ENCODE results near the gene CYGB.

Gene CYGB

DNA sequence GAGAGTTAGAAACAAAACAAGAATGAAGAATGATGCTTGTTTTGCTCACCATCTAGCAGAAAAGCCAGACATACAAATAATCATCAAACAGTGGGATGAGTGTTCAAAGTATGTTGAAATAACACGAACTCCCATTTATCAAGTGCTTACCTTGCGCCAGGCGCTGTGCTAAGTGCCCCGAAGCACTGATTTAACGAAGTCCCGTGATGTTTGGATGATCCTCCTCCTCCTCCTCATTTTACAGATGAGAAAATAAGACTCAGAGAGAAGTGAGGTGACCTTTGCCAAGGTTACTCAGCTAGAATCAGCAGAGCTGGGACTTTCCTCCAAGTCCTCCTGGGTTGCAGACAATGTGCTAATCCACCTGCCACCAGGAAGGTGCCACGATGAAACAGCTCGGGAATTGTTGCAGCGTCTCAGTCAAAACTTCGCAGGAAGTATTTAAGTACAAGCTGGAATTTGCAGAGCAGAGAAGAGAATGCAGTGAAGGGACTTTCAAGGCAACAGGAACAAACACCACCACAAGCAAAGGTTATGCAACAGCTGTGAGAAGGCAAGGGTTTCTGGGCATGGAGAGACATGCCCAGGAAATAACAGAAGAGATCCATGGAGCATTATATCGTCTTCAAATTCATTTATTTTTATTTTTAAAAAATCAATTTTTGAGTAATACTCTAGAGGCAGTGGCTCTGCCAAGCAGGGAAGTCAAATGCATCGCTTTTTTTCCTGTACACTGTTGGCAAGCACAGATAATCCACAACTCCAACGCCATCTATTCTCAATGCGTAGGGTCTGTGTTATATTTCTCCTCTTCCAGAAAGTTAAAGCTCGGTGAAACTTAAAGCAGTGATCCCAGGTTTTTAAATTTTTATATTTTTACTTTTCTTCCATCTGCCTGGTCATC lies 13.5 kb upstream of the CYGB start:
- no peak for DNase-seq

DNA sequence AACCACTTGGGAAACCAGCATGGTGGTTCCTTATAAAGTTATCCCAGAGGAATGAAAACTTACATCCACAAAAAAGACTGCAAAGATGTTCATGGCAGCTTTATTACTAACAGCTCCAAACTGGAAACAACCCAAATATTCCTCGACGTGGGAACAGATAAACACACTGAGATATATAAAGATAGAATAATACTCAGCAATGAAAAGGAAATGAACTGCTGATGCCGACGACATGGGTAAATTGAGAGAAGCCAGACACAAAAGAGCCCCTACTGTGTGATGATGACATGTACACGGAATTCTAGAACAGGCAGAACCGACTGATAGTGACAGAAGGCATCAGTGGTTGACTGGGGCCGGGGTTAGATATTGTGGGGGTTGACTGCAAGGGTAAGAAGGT lies 12.0 kb upstream of the CYGB start:
- no peak for DNase-seq

DNA sequence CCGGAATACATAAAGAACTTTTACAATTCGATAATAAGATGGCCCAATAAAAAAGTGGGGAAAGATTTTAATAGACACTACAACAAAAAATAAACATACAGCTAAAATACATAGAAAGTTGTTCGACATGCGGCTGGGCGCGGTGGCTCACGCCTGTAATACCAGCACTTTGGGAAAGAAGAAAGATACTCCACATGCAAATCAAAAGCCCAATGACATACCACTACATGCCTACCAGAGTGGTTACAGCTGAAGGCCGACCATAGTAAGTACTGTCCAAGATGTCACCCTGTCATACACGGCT lies 11.7 kb upstream of the CYGB start:
- no peak for DNase-seq

DNA sequence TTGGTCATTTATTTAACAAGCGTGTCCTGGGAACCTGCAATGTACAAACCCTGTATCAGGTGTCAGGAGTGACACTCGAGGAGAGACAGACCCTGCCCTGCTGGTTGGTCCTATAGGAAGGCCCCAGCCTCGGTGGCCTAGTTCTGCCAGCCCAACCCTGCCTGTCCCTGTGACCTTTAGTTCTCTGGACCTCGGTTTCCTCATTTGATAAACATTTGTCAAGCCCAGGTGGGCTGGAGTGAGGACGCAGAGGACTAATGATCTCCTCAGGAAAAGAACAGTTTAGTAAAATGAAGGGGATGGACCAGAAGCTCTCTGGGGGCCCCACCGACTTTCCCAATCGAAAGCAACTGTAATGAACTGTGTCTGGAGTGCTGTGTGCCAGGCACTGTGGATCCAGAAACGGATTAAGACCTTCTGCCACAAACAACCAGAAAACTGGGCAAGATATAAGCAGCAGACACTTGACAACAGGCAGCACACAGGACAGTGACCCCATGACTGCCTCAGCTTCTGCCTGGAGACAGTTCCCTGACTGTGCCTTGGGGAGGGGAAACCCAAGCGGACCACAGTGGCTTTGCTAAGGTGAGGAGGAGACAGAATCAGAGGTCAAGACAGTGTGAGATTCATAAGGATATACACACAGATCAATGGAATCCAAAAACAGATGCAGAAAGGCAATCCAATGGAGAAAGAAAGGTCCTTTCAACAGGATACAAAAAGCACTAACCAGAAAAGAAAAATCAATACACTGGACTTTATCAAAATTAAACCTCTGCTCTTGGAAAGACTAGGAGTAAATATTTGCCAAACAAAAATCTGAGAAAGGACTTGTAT lies 11.1 kb upstream of the CYGB start:
- no peak for DNase-seq

DNA sequence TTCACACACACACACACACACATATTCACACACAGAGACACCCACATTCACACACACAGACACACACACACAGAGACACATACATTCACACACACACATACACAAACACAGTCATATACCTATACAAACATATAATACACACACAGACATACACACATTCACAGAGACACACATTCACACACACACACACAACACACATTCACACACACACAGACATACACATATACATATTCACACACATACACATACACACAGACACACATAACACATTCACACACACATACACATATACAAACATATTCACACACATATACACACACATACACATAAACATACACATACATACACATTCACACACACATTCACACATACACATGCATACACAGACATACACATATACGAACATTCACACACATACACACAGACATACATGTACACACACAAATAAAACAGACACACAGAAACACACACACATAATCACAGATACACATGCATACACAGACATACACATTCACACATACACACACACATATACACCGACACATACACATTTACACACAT lies 10.2 kb upstream of the CYGB start:
- DNase-seq = no peak

DNA sequence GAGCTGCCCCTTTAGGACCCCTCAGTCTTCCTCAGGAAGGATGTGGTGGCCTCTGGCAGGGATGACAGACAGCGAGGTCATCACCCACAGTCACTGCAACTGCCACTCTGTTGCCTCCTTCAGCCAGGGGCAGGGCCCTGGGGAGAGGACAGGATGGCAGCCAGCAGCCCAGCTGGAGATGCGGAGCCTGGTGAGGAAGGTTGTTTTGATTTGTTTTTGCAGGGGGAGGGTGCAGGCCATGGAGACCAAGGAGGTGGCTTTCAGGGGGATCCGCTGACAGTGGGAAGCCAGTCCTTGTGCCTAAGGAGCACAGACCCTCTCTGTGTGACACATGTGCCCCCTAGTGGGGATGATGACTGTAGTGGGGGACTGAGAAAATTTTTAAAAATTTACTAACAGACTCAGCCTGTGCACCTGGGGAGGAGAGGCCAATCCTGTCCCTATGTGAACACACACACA lies 9.7 kb upstream of the CYGB start:
- peak; percentile 83 for DNase-seq

DNA sequence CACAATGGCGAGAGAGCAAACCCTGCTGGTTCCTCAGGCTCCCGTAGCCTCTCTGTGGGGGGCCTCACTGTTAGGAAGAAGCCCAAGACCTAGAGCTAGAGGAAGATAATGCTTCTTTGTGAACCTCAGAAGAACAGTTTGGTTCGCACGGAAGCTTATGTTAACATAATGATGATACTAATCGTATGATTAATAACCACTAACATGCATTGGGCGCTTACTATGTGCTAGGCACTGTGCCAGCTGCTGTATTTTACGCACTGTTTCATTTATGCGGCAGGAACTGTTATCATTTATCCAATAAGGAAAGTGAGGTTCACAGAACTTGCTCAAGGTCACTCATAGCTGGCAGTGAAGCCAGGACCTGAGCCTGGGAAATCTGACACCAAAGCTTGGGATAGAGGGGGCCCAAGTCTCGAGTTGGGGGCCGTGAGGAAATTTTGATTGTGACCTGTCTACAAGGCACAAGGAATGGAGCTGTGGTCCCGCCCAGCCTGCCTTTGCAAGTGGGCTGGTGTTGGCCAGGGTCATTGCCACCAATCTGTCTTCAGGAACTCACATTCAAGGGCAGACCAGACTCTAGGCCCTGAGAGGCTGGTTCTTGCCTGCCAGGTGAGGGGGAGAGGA lies 9.2 kb upstream of the CYGB start:
- DNase-seq = peak; percentile 95

DNA sequence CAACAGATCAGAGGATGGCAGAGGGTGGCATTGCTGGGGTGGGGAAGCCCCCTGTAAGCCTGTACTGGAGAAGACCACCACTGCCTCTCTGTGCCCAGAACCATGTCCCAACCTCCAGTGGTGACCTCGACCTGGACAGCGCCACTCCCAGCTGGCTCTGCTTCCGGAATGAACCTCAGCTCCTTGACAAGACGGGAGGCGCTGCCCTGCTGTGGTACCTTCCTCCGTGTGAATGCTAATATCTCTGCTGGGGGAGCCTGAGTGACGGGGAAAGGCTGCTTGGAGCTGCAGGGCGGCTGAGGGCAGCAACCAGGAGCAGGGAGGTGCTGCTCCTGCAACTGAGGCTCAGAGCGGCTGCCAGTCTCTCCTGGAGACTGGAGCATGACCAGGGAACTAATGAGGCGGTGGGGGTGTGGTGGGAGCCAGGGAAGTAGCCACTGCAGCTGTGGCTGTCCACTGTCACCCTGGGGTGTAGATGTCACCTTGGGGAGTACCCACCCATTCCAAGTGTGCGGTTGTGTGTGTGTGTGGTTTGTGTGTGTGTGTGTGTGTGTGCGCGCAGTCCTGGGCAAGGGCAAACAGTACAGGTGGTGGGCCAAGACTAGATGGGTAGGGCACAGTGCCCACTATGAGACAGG lies 8.5 kb upstream of the CYGB start:
- DNase-seq = peak; percentile 9

DNA sequence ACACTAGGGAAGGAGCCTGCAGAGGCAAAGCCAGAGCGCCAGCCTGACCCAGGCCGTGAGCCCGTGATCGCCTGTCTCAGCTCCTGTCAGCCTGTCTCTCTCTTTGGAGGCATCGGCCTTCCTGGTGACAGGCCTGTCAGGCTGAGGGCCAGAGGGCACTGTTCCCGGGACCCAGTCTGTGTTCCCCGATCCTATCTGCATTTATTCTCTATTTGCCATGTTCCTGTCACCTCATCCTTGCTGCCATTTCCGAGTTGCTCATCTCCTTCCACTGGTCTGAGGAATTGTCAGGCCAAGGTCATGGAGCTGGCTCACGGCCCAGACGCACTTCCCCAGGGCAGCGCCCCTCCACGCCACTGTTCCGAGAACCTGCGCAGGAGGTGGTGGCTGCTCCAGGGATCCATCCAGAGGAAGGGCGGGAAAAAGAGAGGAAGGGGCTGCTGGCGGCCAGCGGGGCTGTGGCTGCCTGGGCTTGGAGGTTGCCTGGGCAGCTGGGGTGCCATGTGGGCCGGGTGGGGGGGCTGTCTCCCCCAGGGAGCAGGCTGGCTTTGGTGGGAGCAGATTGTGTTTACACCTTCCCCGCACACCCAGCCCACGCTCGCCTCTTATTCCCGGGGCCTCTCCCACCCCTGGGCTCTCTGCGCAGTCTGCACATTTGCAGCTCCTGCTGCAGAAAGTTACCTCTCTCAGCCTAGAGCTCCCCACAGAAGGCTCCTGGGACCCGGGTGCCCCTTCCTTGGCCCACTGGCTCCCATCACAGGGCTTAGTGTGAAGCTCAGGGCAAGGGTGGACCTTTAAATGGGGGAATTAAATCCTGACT lies 7.2 kb upstream of the CYGB start:
- no peak for DNase-seq

DNA sequence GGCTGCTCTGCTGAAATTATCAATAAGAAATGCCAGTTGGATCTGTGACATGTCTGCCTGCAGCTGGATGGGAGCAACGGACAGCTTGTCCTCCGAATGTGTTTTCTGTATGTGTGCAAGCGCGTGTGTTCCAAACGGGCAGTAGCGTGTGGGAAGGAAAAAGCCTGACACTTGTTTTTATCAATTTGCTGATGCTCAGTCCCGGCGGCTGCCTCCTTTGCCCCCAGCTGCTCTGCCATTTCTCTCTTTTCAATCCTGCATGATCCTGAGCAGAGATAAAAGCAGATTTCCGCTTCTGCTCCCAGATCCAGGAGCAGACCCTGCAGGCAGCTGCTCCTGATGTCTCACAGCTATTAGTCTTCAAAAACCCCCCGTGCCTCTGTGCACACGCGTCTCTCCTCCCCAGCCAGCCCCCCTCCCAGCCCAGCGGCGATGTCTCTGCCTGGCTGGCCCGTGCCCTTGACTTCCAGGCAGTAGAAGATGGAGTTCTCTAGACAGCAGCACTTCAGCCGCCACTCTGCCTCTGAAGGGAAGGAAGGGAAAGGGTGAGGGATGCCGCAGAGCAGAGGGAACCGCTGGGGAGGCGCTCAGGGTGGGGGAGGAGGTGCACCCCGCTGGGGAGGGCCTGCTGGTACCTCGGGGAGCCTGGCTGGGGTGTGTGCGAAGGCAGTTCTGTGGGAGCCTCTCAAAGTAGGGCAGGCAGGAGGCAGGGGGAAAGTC lies 6.5 kb upstream of the CYGB start:
- no peak for DNase-seq

DNA sequence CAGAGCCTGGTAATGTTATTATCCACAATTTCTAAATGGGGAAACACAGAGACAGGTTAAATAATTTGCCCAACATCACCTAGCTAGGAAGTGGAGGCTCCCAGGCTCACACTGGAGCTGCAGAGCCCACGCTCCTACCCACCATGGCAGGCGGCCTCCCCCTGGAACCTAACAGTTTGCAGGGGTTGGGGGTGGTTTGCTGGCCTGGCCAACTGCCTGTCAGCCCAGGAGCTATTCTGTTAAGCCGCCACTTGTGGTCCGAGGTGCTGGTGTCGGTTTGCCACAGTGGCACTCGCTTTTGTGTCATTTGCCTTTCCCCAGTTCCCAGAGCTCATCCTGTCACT lies 5.9 kb upstream of the CYGB start:
- DNase-seq = no peak

DNA sequence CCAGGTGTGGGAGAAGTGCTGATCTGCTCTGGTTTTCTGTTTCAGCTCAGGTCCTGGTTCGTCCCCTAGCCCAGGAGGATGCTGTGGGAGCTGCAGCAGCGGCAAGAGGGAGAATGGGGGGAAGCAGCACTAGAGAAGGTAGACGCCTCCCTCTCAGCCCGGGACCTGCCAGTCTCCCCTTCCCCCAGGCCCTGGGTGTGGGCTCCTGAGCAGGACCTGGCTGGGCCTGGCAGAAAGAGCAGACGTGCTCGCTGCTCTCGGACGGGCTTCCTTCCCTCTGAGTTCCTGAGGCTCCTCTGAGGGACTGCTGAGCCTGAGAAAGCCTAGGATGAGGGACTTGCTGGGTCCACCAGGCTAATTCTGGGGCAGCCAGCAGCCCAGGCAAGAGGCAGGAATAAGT lies 5.5 kb upstream of the CYGB start:
- no peak for DNase-seq

DNA sequence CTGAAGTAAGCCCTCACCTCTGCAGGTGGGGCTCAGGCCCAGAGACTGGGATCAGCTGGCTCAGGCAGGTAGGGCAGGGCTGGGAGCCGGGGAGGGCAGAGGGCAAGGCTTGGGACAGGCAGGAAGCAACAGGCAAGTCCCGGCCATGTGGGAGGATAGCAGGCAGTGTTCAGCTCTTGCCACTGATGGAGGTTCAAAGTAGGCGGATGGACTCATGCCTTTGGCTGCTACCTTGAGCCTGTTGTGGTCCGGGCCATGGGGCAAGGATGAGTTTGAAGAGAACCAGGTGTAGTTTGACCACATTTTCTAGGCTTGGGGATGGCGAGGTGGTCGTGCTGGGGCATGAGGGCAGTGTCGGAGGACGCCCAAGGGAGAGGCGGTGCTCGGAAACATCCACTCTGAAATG lies 5.1 kb upstream of the CYGB start:
- no peak for DNase-seq

DNA sequence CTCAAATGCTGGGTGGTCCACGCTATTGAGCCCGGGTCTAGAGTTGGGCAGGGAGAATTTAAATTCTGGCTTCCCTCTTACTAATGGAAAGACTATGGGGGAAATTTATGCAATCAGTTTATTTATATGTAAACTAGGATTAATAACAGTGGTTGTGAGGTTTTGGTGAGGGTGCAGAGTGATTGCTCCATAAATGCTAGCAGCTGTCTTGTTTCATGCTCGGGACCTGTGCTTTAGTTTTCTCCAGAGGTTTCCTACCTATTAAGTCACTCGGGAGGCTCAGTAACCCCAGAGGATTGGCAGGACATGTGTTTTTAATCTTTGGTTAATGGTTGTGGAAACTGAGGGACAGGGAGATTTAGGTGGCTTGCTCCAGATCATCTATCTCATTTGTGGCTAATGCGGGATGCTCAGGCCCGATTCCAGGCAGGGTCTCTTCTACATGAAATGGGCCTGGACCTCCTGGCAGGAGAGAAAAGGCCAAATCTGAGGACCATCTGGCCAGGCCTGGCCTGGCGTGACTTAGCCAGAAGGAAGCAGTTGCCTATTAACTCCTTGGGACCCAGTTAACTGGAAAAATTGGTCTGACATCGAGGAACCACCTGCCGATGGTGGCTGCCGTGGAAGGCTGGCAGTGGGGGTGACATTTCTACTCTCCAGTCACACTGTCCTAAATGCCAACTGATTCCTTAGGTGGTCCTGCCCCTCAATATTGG lies 4.4 kb upstream of the CYGB start:
- no peak for DNase-seq

DNA sequence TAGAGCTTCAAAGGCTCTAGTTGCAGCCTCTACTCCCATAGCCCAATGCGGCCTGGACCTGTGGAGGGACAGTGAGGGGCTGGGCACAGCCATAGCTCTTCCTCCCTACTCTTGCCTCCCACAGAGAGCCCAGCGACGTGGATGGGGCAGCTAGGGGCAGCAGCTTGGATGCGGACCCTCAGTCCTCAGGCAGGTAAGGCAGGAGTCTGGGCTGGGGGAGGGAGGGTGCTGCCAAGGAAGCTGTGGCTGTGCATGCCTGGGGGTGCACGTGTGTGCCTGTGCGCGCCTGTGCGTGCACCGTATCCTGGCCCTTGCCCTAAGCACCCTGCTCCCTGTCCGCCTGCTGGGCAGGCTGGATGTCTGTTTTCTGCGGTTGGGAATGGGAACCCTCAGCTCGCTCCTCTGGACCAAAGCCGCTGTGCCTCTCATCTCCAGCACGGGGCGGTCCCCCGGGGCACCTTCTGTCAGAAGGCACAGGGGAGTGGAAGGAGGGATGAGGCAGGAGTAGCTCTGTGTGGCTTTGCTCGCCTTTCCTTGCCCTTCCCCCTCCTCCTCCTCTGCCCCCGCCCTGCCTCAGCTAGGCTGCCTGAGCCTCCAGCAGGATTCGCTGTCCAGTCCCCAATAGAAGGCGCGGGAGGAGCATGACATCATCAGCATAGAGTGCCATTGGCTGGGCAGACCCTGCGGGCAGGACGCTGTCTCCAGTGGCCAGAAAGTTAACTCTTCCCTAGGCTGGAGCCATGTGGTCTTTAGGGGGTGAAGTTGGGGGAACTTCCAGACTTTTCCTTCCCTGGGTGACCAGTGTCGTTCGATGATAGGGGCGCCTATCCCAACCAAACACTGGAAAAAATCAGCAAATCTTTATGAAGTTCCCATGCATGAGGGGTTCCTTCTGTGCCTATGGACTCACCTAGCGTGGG lies 3.1 kb upstream of the CYGB start:
- peak; percentile 96 for DNase-seq

DNA sequence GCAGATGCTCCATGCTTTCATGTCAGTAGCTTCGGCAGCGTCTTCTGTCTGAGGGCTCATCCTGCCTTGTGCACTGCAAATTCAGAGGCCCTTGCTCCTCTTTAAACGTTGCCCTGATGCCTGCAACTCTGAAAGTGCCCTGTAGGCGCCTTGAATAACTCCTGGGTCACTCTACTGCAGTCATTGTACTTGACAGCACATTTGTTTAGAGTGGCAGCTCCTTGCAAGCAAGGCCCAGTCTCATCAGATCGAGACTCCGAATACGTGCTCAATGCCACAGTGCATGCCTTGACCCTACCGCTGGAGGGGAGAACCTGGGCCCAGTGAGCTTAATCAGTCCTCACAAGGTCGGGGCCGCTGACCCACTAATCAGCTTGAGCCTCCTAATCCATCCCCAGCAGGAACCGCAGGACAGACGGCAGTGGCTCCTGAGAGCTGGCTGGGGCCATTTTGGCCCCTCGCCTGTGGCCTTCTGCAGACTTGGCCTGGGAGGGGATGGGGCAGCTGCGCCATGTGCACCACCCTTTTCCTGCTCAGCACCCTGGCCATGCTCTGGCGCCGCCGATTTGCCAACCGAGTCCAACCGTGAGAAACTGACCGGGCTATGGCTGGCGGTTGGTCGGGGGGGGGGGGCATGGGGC lies 2.2 kb upstream of the CYGB start, which contains the start of gene PRCD:
Gene PRCD (plus strand): TSS at position 414 of the 641 bp plus-strand sequence. CDS start 98 bp downstream, at position 512.
- DNase-seq = no peak

DNA sequence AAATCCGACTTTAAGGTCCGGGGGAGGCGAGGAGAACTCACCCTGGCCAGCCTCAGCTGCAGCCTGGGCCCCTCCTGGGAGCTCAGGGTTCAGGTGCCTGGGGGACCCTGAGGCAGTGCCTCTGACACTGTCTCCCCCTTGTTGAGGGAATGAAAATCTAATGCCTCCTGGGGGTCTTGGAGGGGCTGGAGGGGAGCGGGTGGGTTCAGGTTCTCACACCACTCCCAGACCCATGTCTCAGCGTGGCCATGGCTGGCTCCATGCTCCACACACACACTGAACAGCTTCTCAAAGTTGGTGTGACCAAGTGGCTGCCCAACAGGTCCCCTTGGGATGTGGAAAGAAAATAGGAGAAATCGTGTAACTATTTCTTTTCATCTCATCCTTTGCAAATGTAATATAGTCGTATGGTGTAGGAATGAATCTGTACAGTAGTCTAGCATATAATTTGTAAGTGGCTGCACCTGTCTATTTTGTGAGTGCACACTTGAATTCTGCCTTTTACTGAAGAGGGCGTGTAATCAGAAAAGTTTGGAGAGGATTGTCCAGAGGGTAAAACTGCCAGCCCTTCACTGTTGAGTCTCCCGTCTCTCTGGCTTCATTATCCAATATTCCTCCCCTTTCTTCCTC lies 1.5 kb upstream of the CYGB start:
- DNase-seq = no peak

DNA sequence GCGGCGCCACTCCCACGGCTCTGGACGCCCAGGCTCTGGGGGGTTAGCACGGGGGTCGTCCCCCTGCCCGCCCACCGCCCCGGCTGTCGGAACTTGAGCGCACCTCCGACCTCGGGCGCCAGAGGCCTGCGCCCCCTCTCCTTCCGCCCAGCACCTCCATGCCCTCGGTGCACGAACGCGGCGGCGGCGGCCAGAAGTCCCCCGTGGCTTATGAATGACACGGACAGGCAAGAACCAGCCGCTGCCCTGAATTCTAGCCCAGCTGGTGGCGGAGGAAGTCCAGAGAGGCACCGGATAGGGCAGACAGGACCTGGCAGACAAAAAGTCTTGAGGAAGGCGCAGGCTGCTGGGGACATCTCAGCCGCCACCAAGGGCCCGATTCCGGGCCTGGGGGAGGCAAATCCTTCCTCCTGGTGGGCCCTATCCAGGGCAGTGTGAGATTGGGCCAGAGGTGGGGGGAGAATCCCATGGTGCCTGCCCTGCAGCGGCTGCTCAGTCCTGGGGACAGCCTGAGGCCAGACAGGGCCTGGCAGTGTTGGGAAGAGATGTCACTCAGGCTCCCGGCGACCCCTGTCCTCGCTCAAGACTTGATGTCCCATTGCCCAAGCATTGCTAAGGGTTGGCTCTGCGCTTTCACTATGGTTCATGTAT lies 897 bp upstream of the CYGB start:
- no peak for DNase-seq

Measured in fibroblast of skin of back (primary cell).